NK-92 treated with Interleukin-12 subunit alpha and Interleukin-12 subunit beta, amount 100 ng/mL, for 24 hours (cell line): ENCODE results near the gene MYO15B.

ENCODE experiments used
- DNase-seq: peaks from one replicate; lab custom pipeline; 2025; lab: John Stamatoyannopoulos, UW

MYO15B gene

GRCh38 chr17:75603123-75603522, 15.5 kb downstream of the MYO15B start:
- no peak for DNase-seq

GRCh38 chr17:75604034-75604695, 16.6 kb downstream of the MYO15B start:
- DNase-seq = no peak

- DNase-seq = no peak
Measured at GRCh38 chr17:75605790-75606189, 18.2 kb downstream of the MYO15B start.

- DNase-seq = no peak
Measured at GRCh38 chr17:75607086-75607485, 19.5 kb downstream of the MYO15B start.

- no peak for DNase-seq
Measured at GRCh38 chr17:75610103-75610984, 22.7 kb downstream of the MYO15B start.

- no peak for DNase-seq
Measured at GRCh38 chr17:75611851-75612429, 24.3 kb downstream of the MYO15B start.

- DNase-seq = no peak
Measured at GRCh38 chr17:75612906-75613626, 25.5 kb downstream of the MYO15B start.

GRCh38 chr17:75614006-75614405, 26.4 kb downstream of the MYO15B start:
- no peak for DNase-seq

GRCh38 chr17:75614556-75615270, 27.1 kb downstream of the MYO15B start:
- no peak for DNase-seq

- DNase-seq = no peak
Measured at GRCh38 chr17:75615301-75615700, 27.7 kb downstream of the MYO15B start.

GRCh38 chr17:75616521-75617122, 29.0 kb downstream of the MYO15B start:
- DNase-seq = no peak

- no peak for DNase-seq
Measured at GRCh38 chr17:75617218-75617617, 29.6 kb downstream of the MYO15B start.

- DNase-seq = no peak
Measured at GRCh38 chr17:75617675-75618074, 30.1 kb downstream of the MYO15B start.

GRCh38 chr17:75619506-75620431, 32.2 kb downstream of the MYO15B start:
- peak; percentile 19 for DNase-seq

- DNase-seq = no peak
Measured at GRCh38 chr17:75621489-75621888, 33.9 kb downstream of the MYO15B start.

GRCh38 chr17:75622076-75622475, 34.5 kb downstream of the MYO15B start:
- no peak for DNase-seq

GRCh38 chr17:75622771-75623273, 35.2 kb downstream of the MYO15B start:
- DNase-seq = no peak

- DNase-seq = no peak
Measured at GRCh38 chr17:75623386-75623785, 35.8 kb downstream of the MYO15B start.

GRCh38 chr17:75624021-75624420, 36.4 kb downstream of the MYO15B start:
- DNase-seq = no peak
